ENCODE data around the gene ZNHIT2.
A peak's percentile ranks its signal among the peaks of the same experiment; 100 is the strongest.

- TF ChIP-seq GABPA (IDR thresholded peaks at IDR 0.05; ENCODE audit: low read depth) (no peak), RELA (IDR thresholded peaks at IDR 0.05; ENCODE audit: borderline replicate concordance, partially characterized antibody) (no peak), USF2 (IDR thresholded peaks at IDR 0.05; ENCODE audit: borderline replicate concordance, low read depth, low read length) (no peak), SMC3 (IDR thresholded peaks at IDR 0.05; ENCODE audit: borderline replicate concordance, low read length) (no peak), CTCF (IDR thresholded peaks at IDR 0.05 in 2 of 3, conservative IDR thresholded peaks at IDR 0.05 in 1 of 3; ENCODE audit: control insufficient read depth in 2 of 3, extremely low read depth in 1 of 3, insufficient read depth in 1 of 3, low read depth in 3 of 3, low read length in 3 of 3) (no peak), POLR2A (IDR thresholded peaks at IDR 0.05; ENCODE audit: low read depth, low read length) (peak; percentile 59)
Measured at GRCh38 chr11:65114538-65115171, 2.8 kb downstream of the ZNHIT2 start.

Measured in GM12878 (cell line).